Right lobe of liver (tissue), 6 donors: ENCODE results near the gene MTCH1. TPM values are rescaled to one million over a fixed set of nuclear protein-coding genes. Genes with fewer than 3 reads are reported as not detected.

Experiments
- ATAC-seq, 4 donors: fragments of 200-7000 bp; cut with Tn5 transposase; one replicate each; pipeline ENCODE4 v1.9.1; 2020; ENCODE audit warnings: mild to moderate bottlenecking in 4 of 4, moderate library complexity in 4 of 4
- DNase-seq, 3 donors: peaks; one replicate each; pipeline ENCODE4 v3.0.0-alpha.2; 2020
- H3K27ac ChIP-seq, 3 donors: fragments of 200-600 bp; one replicate each; pipeline ENCODE4 v1.8.0; 2022
- H3K27me3 ChIP-seq, 2 donors: fragments of 200-600 bp; one replicate each; pipeline ENCODE4 v1.8.0; 2022
- H3K36me3 ChIP-seq, 4 donors: fragments of 200-600 bp; sonication (generic) in 1 of 4; one replicate each; pipeline versions ENCODE4 v1.5.1 to v1.8.0; 2017 to 2022; ENCODE audit warnings: control low read depth in 1 of 4
- H3K4me1 ChIP-seq, 4 donors: fragments of 200-600 bp; sonication (generic) in 1 of 4; one replicate each; pipeline versions ENCODE4 v1.5.1 to v1.8.0; 2017 to 2022; ENCODE audit warnings: control low read depth in 1 of 4
- H3K4me3 ChIP-seq, 3 donors: fragments of 200-600 bp; one replicate each; pipeline ENCODE4 v1.8.0; 2022
- H3K9me3 ChIP-seq, 4 donors: fragments of 200-600 bp; sonication (generic) in 1 of 4; one replicate each; pipeline versions ENCODE4 v1.5.1 to v1.8.0; 2017 to 2022; ENCODE audit warnings: control low read depth in 1 of 4
- CTCF ChIP-seq, 4 donors: fragments of 200-600 bp in 3 of 4; fragments of 450-650 bp in 1 of 4; IDR thresholded peaks; one replicate each; pipeline versions ENCODE4 v1.5.1 to v1.8.0; 2016 to 2022; ENCODE audit warnings: antibody characterized with exemption in 4 of 4, mild to moderate bottlenecking in 2 of 4
- POLR2A ChIP-seq: fragments of 450-650 bp; IDR thresholded peaks from one replicate; pipeline ENCODE4 v1.6.1; 2017; ENCODE audit warnings: antibody characterized with exemption, mild to moderate bottlenecking
- WGBS: methylation state at CpG from one replicate; pipeline ENCODE4 v1.1.6; 2018; ENCODE audit warnings: low coverage, low lambda C conversion rate; ENCODE audit not compliant: insufficient coverage; ENCODE audit errors: missing lambda C conversion rate; 5-methylcytosine and 5-hydroxymethylcytosine counted together
- intact Hi-C, 2 donors: fragments of 100-400 bp; cut with DNase I; formaldehyde crosslinking; loops; one replicate each; pipeline versions ENCODE4 v1.11.2 to v1.14.1; 2022
- total RNA-seq, 6 experiments: library from RNA; depleted of rRNA in 2 of 6; stranded (reverse); fragments of >200 nt in 2 of 6; fragmentation: NEBNext Ultra II Directional in 3 of 6; extraction: Animal tissue kit (Norgen Biotek cat#: 25700) in 3 of 6; gene quantifications; one replicate each; pipeline versions ENCODE4 v1.1.0 to v1.2.4, GENCODE V29; 2016 to 2023
- donor health status: DM: no; HTN: yes; CAD: no.
- donor health status: DM: no; HTN: no; CAD: no.
- donor health status: DM: no; HTN: no; CAD: no.
- donor health status: DM: no; HTN: yes; CAD: no.
- donor health status: DM: no; HTN: yes; CAD: no.

The MTCH1 gene
- total RNA-seq, 6 experiments from 2014 or later: 56.3 to 73.7 (median 63.3) TPM

- Histone ChIP-seq H3K27ac (no peak overlapping the region), H3K36me3 (no peaks in the 10 kb centered on the region), H3K4me3 (no peak overlapping the region), H3K27me3 (no peaks in the 10 kb centered on the region), H3K9me3 (no peaks in the 10 kb centered on the region), H3K4me1 (no peaks in the 10 kb centered on the region)
- ATAC-seq (no peak), DNase-seq (no peak)
- WGBS: 82% methylated on average over 7 of the region's 7 CpGs
- no peak for TF ChIP-seq CTCF (IDR thresholded peaks at IDR 0.05)
- no peak for TF ChIP-seq POLR2A
- intact Hi-C loops: no loop called here
Observed at GRCh38 chr6:37032239-37032638, 46.2 kb upstream of the MTCH1 start.

- TF ChIP-seq POLR2A (no peak), CTCF (IDR thresholded peaks at IDR 0.05) (no peak)
- H3K27ac ChIP-seq: no peak overlapping the region
- intact Hi-C loops: no loop called here
- no peak for ATAC-seq
- no peaks in the 10 kb centered on the region for H3K27me3 ChIP-seq
- H3K36me3 ChIP-seq: no peaks in the 10 kb centered on the region
- H3K4me3 ChIP-seq: no peak overlapping the region
- 62% methylated on average over 2 of the region's 2 CpGs for WGBS
- DNase-seq: no peak
- no peaks in the 10 kb centered on the region for H3K9me3 ChIP-seq
- no peaks in the 10 kb centered on the region for H3K4me1 ChIP-seq
Observed at GRCh38 chr6:37030599-37030998, 44.6 kb upstream of the MTCH1 start.

- Histone ChIP-seq H3K27ac (no peak overlapping the region), H3K4me3 (no peak overlapping the region), H3K4me1 (peaks cover 0 to 3% (median under 1%) of the 10 kb centered on the region in 4 donors), H3K9me3 (no peaks in the 10 kb centered on the region), H3K36me3 (no peaks in the 10 kb centered on the region), H3K27me3 (no peaks in the 10 kb centered on the region)
- peak; percentile 63 to 82 (median 74) for TF ChIP-seq CTCF (IDR thresholded peaks at IDR 0.05)
- TF ChIP-seq POLR2A: no peak
- ATAC-seq (peak; percentile 88 to 95 (median 89)), DNase-seq (peak in 2 of 3 donors; percentile 79 to 82)
- intact Hi-C loops: loop anchor here in 1 of 2 donors (10.0 kb wide), 1 partner anchor 175 kb away; no protein-coding TSS in a partner anchor
- 49% methylated on average over 4 of the region's 4 CpGs for WGBS
Observed at GRCh38 chr6:37029249-37029971, 43.4 kb upstream of the MTCH1 start.

- DNase-seq (no peak), ATAC-seq (no peak)
- Histone ChIP-seq H3K4me3 (no peak overlapping the region), H3K4me1 (peaks cover 0 to 16% (median 8%) of the 10 kb centered on the region in 4 donors), H3K36me3 (no peaks in the 10 kb centered on the region), H3K27me3 (no peaks in the 10 kb centered on the region), H3K9me3 (no peaks in the 10 kb centered on the region), H3K27ac (no peak overlapping the region)
- 84% methylated on average over 2 of the region's 17 CpGs for WGBS
- TF ChIP-seq POLR2A: no peak
- no peak for TF ChIP-seq CTCF (IDR thresholded peaks at IDR 0.05)
- intact Hi-C loops: loop anchor here in 1 of 2 donors (10.0 kb wide), 1 partner anchor 177 kb away; no protein-coding TSS in a partner anchor
Observed at GRCh38 chr6:37027811-37028469, 41.9 kb upstream of the MTCH1 start.
